Adrenal gland (tissue), 12 donors: ENCODE results near the gene REXO1. TPM values are rescaled to one million over a fixed set of nuclear protein-coding genes. Genes with fewer than 3 reads are reported as not detected.

ENCODE experiments used
- DNase-seq, 7 donors: peaks; one replicate each; pipeline ENCODE4 v3.0.0-alpha.2; 2019 to 2020
- H3K27ac ChIP-seq, 5 donors: fragments of 200-600 bp; sonication (generic) in 4 of 5; 1 replicate in 3 of 5; 2 replicates in 2 of 5; pipeline versions ENCODE4 v1.5.1 to v1.8.0; 2016 to 2020; ENCODE audit warnings: mild to moderate bottlenecking in 1 of 5
- H3K27me3 ChIP-seq: fragments of 200-600 bp; 2 replicates; pipeline ENCODE4 v1.8.0; 2021
- H3K36me3 ChIP-seq, 2 donors: fragments of 200-600 bp; replicated peaks in 1 of 2; 1 replicate in 1 of 2; 2 replicates in 1 of 2; pipeline versions ENCODE4 v1.5.1 to v1.8.0; 2018 to 2022
- H3K4me1 ChIP-seq, 2 donors: fragments of 200-600 bp; replicated peaks in 1 of 2; 1 replicate in 1 of 2; 2 replicates in 1 of 2; pipeline versions ENCODE4 v1.5.1 to v1.8.0; 2018 to 2021
- H3K4me3 ChIP-seq, 4 donors: fragments of 200-600 bp; sonication (generic) in 3 of 4; one replicate each; pipeline ENCODE4 v1.5.1; 2016 to 2018
- H3K9me3 ChIP-seq, 3 donors: fragments of 200-600 bp; sonication (generic) in 1 of 3; replicated peaks in 1 of 3; 1 replicate in 2 of 3; 2 replicates in 1 of 3; pipeline versions ENCODE4 v1.5.1 to v1.8.0; 2016 to 2021
- POLR2A ChIP-seq, 2 donors: fragments of 450-650 bp; IDR thresholded peaks; one replicate each; pipeline ENCODE4 v1.6.1; 2017; ENCODE audit warnings: antibody characterized with exemption in 2 of 2, mild to moderate bottlenecking in 2 of 2, moderate library complexity in 1 of 2
- WGBS, 4 donors: extraction: QIAGEN DNeasy Blood & Tissue Kit in 2 of 4; methylation state at CpG; one replicate each; pipeline versions ENCODE4 v1.1.5 to v1.1.7; 2013 to 2017; 5-methylcytosine and 5-hydroxymethylcytosine counted together
- intact Hi-C, 2 donors: fragments of 100-400 bp; cut with DNase I; formaldehyde crosslinking; loops; one replicate each; pipeline versions ENCODE4 v1.14.1 to v1.15.0; 2022 to 2023
- polyA plus RNA-seq, 3 donors: library from polyadenylated mRNA; stranded (reverse); fragments of 200-250 nt in 2 of 3; fragments of 350-450 nt in 1 of 3; fragmentation: Illumina TruSeq in 1 of 3; extraction: RNeasy Lipid Tissue Mini Kit (QIAGEN cat#74804) in 1 of 3; gene quantifications; one replicate each; pipeline ENCODE4 v1.2.3, GENCODE V29; 2013 to 2014
- total RNA-seq, 9 donors: library from RNA; depleted of rRNA in 4 of 9; stranded (reverse); fragments of >200 nt in 4 of 9; fragments of 120-200 nt in 1 of 9; fragmentation: NEBNext Ultra II Directional in 1 of 9; extraction: Animal tissue kit (Norgen Biotek cat#: 25700) in 1 of 9; gene quantifications; one replicate each; pipeline versions ENCODE4 v1.1.0 to v1.2.4, GENCODE V29; 2013 to 2023
- TF ChIP-seq, protein P1 (sequence below), 6 experiments: fragments of 450-650 bp in 4 of 6; fragments of 200-600 bp in 2 of 6; sonication (generic) in 1 of 6; IDR thresholded peaks; 1 replicate in 5 of 6; 2 replicates in 1 of 6; pipeline versions ENCODE4 v1.5.1 to v1.8.0; 2016 to 2021; ENCODE audit warnings: antibody characterized with exemption in 6 of 6, mild to moderate bottlenecking in 2 of 6, moderate library complexity in 1 of 6
- donor health status: healthy with polysubstance abuse.
- donor health status: Bipolar disorder and iron deficiency.
- donor health status: DM: yes; HTN: yes; CAD: no.
- donor health status: DM: no; HTN: no; CAD: no.
- donor health status: DM: no; HTN: no; CAD: no.
- donor health status: DM: yes; HTN: yes; CAD: no.

REXO1 gene
- total and polyA plus RNA-seq, 12 donors, result 9.3 to 155 (median 44.5) TPM

DNA sequence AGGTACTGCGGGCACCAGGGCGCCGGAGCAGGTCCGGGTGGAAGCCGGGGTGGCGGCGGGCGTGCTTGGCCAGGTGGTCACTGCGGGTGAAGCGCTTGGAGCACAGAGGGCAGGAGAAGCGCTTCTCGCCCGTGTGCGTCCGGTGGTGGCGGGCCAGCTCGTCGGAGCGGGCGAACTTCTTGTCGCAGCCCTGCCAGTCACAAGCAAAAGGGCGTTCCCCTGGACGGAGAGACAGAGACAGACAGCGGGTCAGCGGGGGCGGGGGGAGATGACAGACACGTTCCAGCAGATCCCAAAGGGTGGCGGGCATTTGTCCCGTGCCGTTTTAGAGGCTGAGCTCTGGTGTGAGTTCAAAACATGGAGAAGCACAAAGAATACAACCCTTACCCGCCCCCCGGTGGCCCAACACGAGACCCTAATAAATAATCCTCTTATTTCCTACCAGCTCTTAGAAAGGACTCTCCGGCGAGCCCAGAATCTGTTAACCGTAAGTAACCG lies 6.3 kb upstream of the REXO1 start:
- intact Hi-C loops, result no loop called here
- peak; percentile 68 to 91 (median 80) for DNase-seq
- TF ChIP-seq POLR2A (IDR thresholded peaks at IDR 0.05), result peak in 1 of 2 donors; percentile 17
- TF ChIP-seq, protein P1, sequence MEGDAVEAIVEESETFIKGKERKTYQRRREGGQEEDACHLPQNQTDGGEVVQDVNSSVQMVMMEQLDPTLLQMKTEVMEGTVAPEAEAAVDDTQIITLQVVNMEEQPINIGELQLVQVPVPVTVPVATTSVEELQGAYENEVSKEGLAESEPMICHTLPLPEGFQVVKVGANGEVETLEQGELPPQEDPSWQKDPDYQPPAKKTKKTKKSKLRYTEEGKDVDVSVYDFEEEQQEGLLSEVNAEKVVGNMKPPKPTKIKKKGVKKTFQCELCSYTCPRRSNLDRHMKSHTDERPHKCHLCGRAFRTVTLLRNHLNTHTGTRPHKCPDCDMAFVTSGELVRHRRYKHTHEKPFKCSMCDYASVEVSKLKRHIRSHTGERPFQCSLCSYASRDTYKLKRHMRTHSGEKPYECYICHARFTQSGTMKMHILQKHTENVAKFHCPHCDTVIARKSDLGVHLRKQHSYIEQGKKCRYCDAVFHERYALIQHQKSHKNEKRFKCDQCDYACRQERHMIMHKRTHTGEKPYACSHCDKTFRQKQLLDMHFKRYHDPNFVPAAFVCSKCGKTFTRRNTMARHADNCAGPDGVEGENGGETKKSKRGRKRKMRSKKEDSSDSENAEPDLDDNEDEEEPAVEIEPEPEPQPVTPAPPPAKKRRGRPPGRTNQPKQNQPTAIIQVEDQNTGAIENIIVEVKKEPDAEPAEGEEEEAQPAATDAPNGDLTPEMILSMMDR (IDR thresholded peaks at IDR 0.05), result peak in 1 of 6 experiments; percentile 10
- Histone ChIP-seq H3K27me3 (no peaks in the 10 kb centered on the region), H3K27ac (peak overlapping the region; percentile 84 to 94 (median 87)), H3K36me3 (no peaks in the 10 kb centered on the region), H3K4me1 (peaks cover 43 to 63% of the 10 kb centered on the region in 2 donors), H3K4me3 (peak overlapping the region in 1 of 4 donors; percentile 53), H3K9me3 (no peaks in the 10 kb centered on the region)
- WGBS, 4 donors, result 60 to 71% (median 63%) methylated on average over 26 to 37 of the region's 37 CpGs

DNA sequence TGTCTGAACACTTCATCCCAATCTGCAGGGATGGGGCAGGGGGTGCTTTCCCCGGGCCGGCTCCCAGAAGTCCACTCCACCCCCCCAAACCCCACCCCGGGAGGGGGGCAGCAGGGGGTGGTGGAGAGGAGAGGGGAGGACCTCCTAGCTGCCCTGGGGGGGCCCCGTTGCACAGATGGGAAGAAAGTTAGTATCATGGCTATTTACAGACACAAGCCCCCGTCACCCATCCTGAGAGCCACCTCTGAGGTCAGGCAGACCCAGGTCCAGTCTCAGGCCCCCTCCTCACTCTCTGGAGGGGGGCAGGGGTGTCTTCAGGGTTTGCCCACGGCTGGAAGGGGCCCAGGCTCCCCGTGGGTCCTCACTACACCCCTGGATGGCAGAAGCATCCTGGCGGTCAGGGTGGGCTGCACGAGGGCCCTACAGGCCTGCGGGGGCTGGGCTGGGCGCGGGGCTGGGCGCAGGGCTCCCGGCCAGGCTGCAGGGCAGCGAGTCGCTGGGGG lies 5.8 kb upstream of the REXO1 start:
- 60 to 67% (median 60%) methylated on average over 1 to 16 of the region's 16 CpGs for WGBS, 4 donors
- peaks cover 43 to 62% of the 10 kb centered on the region in 2 donors for H3K4me1 ChIP-seq
- H3K9me3 ChIP-seq, result no peaks in the 10 kb centered on the region
- H3K27ac ChIP-seq, result peak overlapping the region; percentile 84 to 94 (median 87)
- DNase-seq, result peak in 1 of 7 donors; percentile 50
- intact Hi-C loops, result no loop called here
- H3K27me3 ChIP-seq, result no peaks in the 10 kb centered on the region
- TF ChIP-seq POLR2A (IDR thresholded peaks at IDR 0.05), result no peak
- peak overlapping the region in 1 of 4 donors; percentile 53 for H3K4me3 ChIP-seq
- H3K36me3 ChIP-seq, result no peaks in the 10 kb centered on the region

DNA sequence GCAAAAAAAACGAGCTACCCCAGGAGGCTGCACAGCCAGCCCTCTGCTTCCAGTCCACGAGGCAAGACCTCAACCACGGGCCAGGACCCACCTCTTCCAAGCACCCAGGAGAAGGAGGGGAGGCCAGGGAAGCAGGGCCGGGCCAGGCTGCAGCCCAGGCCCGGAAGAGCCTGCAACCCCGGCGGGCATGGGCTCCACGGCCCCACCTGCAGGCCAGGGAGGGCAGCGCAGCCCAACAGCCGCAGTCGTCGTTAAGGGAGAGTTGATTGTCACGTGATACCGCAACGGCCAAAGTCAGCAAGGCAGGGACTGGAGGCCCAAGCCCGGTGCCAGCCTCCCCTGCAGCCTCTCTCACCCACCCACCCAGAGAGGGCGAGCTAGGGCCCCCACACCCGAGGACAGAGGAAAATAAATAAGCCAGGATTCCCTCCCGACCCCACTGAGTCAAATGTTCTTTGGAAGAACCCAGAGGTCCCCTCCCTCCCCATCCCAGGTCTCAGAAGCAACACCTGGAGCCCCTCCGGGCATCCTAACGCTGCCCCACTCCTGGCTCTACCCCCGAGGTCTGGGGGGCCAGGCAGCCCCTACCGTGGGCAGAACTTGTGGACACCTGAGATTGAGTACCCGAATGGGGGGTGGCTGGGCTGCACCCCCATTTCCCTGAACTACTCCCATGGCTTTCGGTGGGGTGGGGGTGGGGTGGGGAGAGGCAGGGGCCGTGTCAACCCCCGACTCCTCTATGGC lies 5.2 kb upstream of the REXO1 start:
- Histone ChIP-seq H3K4me3 (no peak overlapping the region), H3K36me3 (no peaks in the 10 kb centered on the region), H3K9me3 (no peaks in the 10 kb centered on the region), H3K27me3 (no peaks in the 10 kb centered on the region), H3K4me1 (peaks cover 43 to 62% of the 10 kb centered on the region in 2 donors), H3K27ac (peak overlapping the region in 2 of 5 donors; percentile 87 to 92)
- 28 to 52% (median 29%) methylated on average over 6 to 27 of the region's 27 CpGs for WGBS, 4 donors
- TF ChIP-seq, protein P1 (IDR thresholded peaks at IDR 0.05), result peak; percentile 84 to 96 (median 89)
- TF ChIP-seq POLR2A (IDR thresholded peaks at IDR 0.05), result no peak
- DNase-seq, result peak; percentile 80 to 94 (median 91)
- intact Hi-C loops, result no loop called here

DNA sequence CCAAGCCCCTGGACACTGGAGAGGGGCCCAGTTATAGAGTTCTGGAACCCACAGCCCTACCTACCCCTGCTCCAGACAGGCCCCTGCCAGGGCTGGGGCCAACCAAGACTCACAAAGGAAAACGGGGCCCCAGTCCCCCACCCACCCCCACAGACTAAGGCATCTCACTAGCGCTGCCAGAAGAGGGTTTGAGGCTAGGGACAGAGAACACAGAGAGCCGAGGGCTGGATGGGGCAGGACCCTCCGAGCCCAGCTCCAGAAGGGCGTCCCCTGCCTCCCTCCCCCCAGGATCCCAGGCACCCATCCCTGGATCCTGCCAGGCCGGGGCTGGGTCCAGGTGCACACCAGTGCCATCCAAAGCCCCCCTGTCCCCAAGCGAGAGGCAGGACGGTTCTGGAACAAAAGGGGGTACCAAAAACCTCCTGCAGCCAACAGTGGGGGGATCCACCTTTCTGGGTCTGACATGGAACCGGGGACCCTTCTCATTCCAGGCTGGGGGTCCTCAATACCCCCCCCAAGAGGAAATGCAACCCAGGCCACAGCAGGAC lies 4.4 kb upstream of the REXO1 start:
- no peak overlapping the region for H3K4me3 ChIP-seq
- no peak overlapping the region for H3K27ac ChIP-seq
- no peaks in the 10 kb centered on the region for H3K27me3 ChIP-seq
- 63 to 72% (median 72%) methylated on average over 4 to 9 of the region's 9 CpGs; no CpG with 5 or more reads in 1 of the 4 donors for WGBS, 4 donors
- peak in 1 of 7 donors; percentile 31 for DNase-seq
- peaks cover 38 to 55% of the 10 kb centered on the region in 2 donors for H3K4me1 ChIP-seq
- no peaks in the 10 kb centered on the region for H3K36me3 ChIP-seq
- TF ChIP-seq, protein P1 (IDR thresholded peaks at IDR 0.05), result no peak
- no peak for TF ChIP-seq POLR2A (IDR thresholded peaks at IDR 0.05)
- intact Hi-C loops, result no loop called here
- H3K9me3 ChIP-seq, result no peaks in the 10 kb centered on the region
